ENCODE data around the gene DVL3. TPM values are rescaled to one million over a fixed set of nuclear protein-coding genes. Genes with fewer than 3 reads are reported as not detected.

Gene DVL3
- total and polyA plus RNA-seq, 2 experiments from 2014 or later = 25.6 to 55.5 TPM

- Histone ChIP-seq H3K27ac (ENCODE audit: low read depth) (peak overlapping the region; percentile 53; the same call in 1 of the 2 replicates), H3K36me3 (ENCODE audit: insufficient read depth) (0 out of 2 replicates have a peak, but pooled peaks cover 5% of the 10 kb centered on the region), H4K20me1 (replicated peaks; ENCODE audit: insufficient read depth) (peaks cover 4% of the 10 kb centered on the region), H3K4me2 (peak overlapping the region; percentile 100), H2AFZ (peak overlapping the region; percentile 23), H3K79me2 (replicated peaks; ENCODE audit: insufficient read depth) (peaks cover 42% of the 10 kb centered on the region), H3F3A (replicated peaks; ENCODE audit: low read depth) (peaks cover 7% of the 10 kb centered on the region; the same call in 1 of the 2 replicates), H3K9me2 (ENCODE audit: insufficient read depth) (no peaks in the 10 kb centered on the region), H3K4me3 (peak overlapping the region; percentile 89), H3K27me3 (ENCODE audit: insufficient read depth) (no peaks in the 10 kb centered on the region), H3K4me1 (ENCODE audit: insufficient read depth) (peaks cover 7% of the 10 kb centered on the region; the same call in 1 of the 2 replicates)
- TF ChIP-seq CTCF (conservative IDR thresholded peaks at IDR 0.05; ENCODE audit: low read depth in 2 of 2) (no peak), EZH2 (IDR thresholded peaks at IDR 0.05; ENCODE audit: low read depth, unreplicated experiment) (no peak), ZNF462 (CRISPR knock-in tag; IDR thresholded peaks at IDR 0.05) (no peak), ZNF331 (CRISPR knock-in tag; IDR thresholded peaks at IDR 0.05; ENCODE audit: low read depth) (no peak), REST (IDR thresholded peaks at IDR 0.05; ENCODE audit: unreplicated experiment) (no peak), ZNF114 (CRISPR knock-in tag; IDR thresholded peaks at IDR 0.05) (no peak), EZH2phosphoT487 (IDR thresholded peaks at IDR 0.05; ENCODE audit: unreplicated experiment) (no peak), NANOG (IDR thresholded peaks at IDR 0.05; ENCODE audit: borderline replicate concordance) (no peak), POLR2AphosphoS5 (IDR thresholded peaks at IDR 0.05; ENCODE audit: low read depth) (no peak), ETS1 (IDR thresholded peaks at IDR 0.05) (no peak), STAT1 (IDR thresholded peaks at IDR 0.05; ENCODE audit: unreplicated experiment) (no peak), JUNB (IDR thresholded peaks at IDR 0.05; ENCODE audit: unreplicated experiment) (no peak), CREB1 (CRISPR knock-in tag; IDR thresholded peaks at IDR 0.05; ENCODE audit: low read depth) (no peak)
- peak overlapping the region; percentile 95 for H3K4me3 Mint-ChIP-seq
- peaks cover 16% of the 10 kb centered on the region for H3K4me1 Mint-ChIP-seq
- no peaks in the 10 kb centered on the region for H3K9me3 Mint-ChIP-seq
- H3K27me3 Mint-ChIP-seq (ENCODE audit: insufficient read depth, low read depth, poor library complexity) = peaks cover 15% of the 10 kb centered on the region
- ATAC-seq = peak; percentile 3; the same call in 2 of the 3 replicates
- peaks cover 9% of the 10 kb centered on the region; the same call in 1 of the 3 replicates for H3K36me3 Mint-ChIP-seq (ENCODE audit: low read depth)
- DNase-seq (ENCODE audit: low spot score) = no peak
- peak overlapping the region; percentile 90 for H3K27ac Mint-ChIP-seq
Measured at GRCh38 chr3:184134746-184135148, 20.4 kb upstream of the DVL3 start.
